ENCODE data around the gene MRRF. TPM values are rescaled to one million over a fixed set of nuclear protein-coding genes. Genes with fewer than 3 reads are reported as not detected.
"Not testable (repeated sequence)": the region's sequence is repeated elsewhere in the genome, so short reads cannot be mapped to it uniquely, and the experiment has no call there.

The MRRF gene
- polyA plus RNA-seq, 1 donor: 29.1 TPM

DNA sequence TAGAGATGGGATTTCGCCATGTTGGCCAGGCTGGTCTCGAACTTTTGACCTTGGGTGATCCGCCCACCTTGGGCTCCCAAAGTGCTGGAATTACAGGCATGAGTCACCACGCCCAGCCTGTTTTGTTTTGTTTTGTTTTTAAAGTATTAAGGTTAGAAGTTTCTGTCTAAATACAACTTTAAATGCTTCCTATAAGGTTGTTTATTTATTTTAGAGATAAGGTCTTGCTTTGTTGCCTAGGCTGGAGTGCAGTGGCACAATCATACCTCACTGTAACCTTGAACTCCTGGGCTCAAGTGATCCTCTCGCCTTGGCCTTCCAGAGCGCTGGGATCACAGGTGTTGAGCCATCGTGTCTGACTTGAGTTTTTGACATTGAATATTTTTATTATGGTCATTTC, 11.4 kb downstream of the MRRF start:
- DNase-seq (ENCODE audit: low read depth): no peak

DNA sequence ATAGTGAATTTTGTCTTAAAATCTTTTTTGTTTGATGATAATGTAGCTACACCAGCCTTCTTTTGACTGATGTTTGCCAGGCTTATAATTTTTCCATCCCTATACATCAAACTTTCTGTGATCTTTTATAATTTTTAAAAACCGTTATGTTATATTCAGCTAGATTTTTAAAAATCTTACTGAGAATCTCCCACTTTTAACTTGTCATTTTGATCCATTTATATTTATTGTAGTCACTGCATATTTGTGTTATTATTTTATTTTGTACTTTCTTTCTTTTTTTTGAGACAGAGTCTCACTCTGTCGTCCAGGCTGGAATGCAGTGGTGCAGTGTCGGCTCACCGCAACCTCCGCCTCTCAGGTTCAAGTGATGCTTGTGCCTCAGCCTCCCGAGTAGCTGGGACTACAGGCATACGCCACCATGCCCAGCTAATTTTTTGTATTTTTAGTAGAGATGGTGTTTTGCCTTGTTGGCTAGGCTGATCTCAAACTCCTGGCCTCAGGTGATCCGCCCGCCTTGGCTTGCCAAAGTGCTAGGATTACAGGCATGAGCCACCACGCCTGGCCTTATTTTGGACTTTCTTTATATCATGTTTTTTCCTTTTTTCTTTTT, 12.7 kb downstream of the MRRF start:
- no peak for DNase-seq (ENCODE audit: low read depth)

GRCh38 chr9:122281368-122281767, 16.7 kb downstream of the MRRF start:
- DNase-seq (ENCODE audit: low read depth): no peak

- no peak for DNase-seq (ENCODE audit: low read depth)
These were observed 22.1 kb downstream of the MRRF start for GRCh38 chr9:122286764-122287163.

DNA sequence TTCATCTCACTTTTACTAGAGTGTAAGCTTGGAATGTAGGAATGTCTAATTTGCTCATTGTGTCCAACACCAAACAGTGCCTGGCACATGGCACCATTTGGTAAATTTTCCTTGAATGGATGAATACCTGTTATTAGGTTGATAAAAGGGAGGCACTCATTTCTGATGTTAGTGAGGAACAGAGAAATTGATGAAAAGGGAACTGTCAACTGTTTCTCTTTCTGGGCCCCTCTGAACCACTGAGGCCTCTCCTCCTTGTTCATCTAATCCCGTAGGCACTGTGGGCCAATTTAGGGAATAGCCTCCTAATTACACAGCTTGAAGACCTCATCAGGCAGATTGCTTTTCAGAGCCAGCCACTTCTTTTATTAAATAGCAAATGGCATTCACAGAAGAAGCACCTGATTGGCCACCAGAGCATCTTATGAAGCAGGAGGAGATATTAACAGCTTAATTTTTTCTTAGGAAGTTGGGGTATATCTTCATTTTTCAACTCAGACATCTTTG, 22.6 kb downstream of the MRRF start:
- no peak for DNase-seq (ENCODE audit: low read depth)

- DNase-seq (ENCODE audit: low read depth): no peak
These were observed 26.8 kb downstream of the MRRF start for GRCh38 chr9:122291458-122291857.

GRCh38 chr9:122294531-122294930, 29.8 kb downstream of the MRRF start:
- no peak for DNase-seq (ENCODE audit: low read depth)

DNA sequence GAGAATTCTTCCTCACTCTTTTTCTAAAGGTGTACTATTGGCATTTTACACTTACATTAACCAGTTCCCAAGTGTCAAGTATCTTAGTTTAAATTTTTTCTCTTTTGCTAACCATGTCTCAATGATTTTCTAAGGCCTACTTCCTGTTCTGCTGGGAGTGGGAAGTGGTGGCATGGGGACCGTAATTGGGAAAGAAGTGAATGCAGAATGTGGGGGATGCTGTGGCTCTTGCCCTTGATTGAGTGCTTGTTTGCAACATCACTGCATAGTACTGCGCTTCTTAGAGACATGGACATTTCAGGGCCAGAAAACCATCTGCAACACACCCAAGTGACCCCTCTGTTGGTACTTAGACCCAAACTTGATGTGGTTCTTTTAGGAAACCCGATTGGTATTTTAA, 32.8 kb downstream of the MRRF start:
- DNase-seq (ENCODE audit: low read depth): no peak

DNA sequence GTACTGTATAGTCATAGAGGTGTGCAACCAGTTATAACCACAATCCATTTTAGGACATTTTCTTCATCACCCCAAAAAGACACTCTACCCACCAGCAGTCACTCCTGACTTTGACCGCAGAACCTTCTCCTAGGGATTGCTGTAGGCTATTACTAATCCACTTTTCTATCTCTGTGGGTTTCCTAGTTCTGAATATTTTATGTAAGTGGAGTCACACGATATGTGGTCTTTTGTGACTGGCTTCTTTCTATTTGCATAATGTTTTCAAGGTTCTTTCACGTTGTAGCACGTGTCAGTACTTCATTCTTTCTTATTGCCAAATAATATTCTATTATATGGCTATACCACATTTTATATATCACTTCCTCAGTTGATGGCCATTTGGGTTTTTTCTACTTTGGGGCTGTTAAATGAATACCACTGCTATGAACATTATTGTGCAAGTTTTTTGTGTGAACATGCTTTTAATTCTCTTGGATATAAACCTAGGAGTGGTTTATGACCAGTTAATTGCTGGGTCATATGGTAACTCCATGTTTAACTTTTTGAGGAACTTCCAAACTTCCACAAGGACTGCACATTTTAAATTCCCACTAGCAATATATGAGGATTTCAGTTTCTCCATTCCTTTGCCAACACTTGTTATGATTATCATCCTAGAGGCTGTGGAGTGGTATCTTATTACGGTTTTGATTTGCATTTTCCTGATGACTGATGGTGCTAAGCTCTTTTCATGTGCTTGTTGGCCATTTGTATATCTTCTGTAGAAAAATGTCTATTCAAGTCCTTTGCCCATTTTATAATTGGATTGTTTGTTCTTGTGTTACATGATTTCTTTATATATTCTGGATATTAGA, 37.8 kb downstream of the MRRF start:
- DNase-seq (ENCODE audit: low read depth): no peak

DNA sequence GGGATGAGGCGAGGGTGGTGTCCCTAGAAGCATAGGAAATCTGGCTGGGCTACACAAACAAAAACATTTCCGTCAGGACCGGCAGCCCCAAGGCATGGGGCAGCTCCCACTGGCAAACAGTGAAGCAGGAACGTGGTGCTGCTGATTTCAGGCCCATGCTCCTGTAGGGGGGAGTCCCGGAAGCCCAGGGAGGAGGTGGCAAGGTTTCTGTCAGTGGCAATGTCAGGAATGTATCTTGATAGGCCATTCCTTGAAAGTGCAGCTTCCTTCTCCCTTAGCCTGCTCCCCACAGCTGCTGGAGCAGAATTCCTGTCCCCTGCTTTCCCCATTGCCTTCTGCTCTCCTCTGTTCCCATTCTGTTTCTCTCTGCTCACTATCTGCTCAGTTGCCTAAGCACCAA, 42.4 kb downstream of the MRRF start:
- DNase-seq (ENCODE audit: low read depth): no peak

DNA sequence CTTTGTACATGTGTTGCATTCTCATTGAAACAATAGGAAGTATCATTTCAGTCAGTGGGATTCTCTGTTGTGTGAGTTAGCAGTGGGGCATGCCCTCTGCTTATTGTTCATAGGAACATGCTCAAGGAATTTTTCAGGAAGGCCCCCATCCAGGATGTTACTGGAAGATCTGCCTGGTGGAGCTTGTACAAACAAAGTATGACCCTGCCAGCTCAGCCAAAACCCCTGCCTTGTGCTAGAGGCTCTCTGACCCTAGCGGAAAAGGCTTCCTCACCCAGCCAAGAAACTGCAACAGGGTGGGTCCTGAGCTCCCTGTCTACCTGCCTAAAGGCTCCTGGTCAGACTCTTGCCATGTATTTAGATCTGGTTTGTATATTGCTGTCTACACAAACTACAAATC, 43.2 kb downstream of the MRRF start:
- DNase-seq (ENCODE audit: low read depth): no peak

GRCh38 chr9:122309861-122310260, 45.2 kb downstream of the MRRF start:
- no peak for DNase-seq (ENCODE audit: low read depth)

DNA sequence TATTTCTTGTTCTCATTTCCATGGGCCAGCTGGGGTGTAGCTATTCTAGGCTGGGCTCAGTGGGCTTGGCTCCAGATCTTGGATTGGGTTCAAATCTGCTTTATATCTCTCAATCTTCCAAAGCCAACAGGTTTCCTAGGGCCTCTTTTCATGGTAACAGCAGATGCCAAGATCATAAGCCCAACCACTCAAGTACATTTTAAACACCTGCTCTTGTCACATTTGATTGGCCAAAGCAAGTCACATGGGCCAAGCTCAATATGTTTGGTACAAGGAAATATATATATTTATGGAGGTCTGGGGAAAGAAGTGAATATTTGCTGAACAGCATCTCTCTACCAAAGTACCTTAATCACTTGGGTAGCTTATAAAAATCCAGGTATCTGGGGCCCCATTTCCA, 49.5 kb downstream of the MRRF start:
- DNase-seq (ENCODE audit: low read depth): no peak

GRCh38 chr9:122315534-122315933, 50.9 kb downstream of the MRRF start:
- no peak for DNase-seq (ENCODE audit: low read depth)

- DNase-seq (ENCODE audit: low read depth): no peak
These were observed 53.6 kb downstream of the MRRF start for GRCh38 chr9:122318284-122318683.

- no peak for DNase-seq (ENCODE audit: low read depth)
These were observed 55.8 kb downstream of the MRRF start for GRCh38 chr9:122320413-122320881.

GRCh38 chr9:122322553-122322952, 57.9 kb downstream of the MRRF start:
- DNase-seq (ENCODE audit: low read depth): no peak

DNA sequence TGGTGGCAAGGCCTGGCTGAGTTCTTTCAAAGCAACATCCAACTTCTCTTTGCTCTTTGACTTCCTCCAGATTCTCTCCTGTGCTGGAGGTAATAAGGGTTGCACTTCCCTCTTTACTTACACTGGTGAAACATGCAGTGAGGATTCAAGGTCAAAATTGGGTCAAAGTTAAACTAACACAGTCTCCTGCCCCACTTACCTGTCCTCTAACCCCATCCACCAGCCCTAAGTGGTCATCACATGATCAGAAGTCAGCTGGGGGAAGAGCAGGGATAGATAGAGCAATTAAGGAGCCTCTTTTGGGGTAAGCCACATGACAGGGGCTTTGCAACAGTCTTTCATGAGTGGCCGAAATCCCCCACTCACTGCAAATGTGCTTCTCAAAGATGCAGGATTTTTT, 60.0 kb downstream of the MRRF start:
- DNase-seq (ENCODE audit: low read depth): not testable (repeated sequence)

DNA sequence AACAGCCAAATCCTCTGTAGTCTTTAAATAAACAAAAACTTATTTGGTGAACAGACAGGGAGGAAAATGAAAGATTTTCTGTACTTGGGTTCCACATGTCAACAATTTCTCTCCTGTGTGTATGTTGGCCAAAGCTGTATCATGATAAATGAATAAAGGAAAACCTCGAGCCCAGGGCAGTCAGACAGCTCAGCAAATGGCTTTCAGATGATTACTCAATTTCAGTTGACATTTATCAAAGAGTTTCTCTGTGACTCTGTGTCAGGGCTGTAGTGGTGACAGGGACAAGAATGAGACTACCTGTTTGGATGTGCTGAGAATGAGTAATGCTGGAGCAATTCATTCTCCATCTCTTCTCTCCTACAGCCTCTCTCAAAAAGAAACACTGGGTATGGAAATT, 60.4 kb downstream of the MRRF start:
- DNase-seq (ENCODE audit: low read depth): no peak

GRCh38 chr9:122327175-122327574, 62.5 kb downstream of the MRRF start:
- no peak for DNase-seq (ENCODE audit: low read depth)

DNA sequence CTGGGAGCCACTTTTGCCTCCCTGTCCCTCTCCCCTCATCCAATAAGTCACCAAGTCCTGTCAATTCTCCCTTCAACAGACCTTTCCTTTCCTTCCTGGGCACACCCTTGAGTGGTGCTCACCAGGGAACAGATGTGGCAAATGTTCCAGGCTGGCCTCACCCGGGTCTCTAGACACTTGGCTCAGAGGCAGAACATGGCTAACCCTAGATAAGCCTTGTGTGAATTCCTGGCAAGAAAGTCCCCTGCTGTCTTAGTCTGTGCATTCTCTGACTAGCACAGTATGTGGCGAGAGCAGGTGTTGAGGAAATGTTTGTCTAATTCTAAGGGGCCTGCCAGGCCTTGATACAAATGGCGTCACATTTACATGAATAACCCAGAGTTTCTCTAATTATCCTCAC, 64.9 kb downstream of the MRRF start:
- DNase-seq (ENCODE audit: low read depth): no peak

- not testable (repeated sequence) for DNase-seq (ENCODE audit: low read depth)
These were observed 65.8 kb downstream of the MRRF start for GRCh38 chr9:122330466-122330865.

DNA sequence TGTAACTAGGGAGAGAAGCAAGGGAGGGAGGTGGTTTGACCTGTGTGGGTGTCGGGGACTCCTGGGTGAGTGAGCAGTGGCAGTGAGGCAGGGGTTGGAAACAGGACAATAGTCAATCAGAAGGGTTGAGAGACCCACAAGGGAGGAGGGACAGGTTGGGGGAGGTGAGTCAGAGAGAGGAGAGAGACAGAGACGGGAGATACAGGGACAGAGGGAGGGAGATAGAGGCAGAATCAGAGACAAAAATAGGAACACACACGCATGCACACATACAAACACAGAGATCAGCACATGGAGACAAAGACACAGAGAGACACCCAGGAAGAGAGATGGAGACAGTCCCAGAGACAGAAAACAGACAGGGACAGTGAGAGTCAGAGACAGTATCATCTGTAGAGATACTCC, 66.8 kb downstream of the MRRF start:
- no peak for DNase-seq (ENCODE audit: low read depth)
